HG03135 (cell line): ENCODE measurements around the gene THSD4.
"Not testable (repeated sequence)": the region's sequence is repeated elsewhere in the genome, so short reads cannot be mapped to it uniquely, and the experiment has no call there.

Experiments
- ATAC-seq: cut with Tn5 transposase; IDR thresholded peaks from one replicate; pipeline ENCODE4 v1.9.1; 2021; ENCODE audit warnings: mild to moderate bottlenecking, moderate library complexity; ENCODE audit not compliant: unreplicated experiment

THSD4 gene

DNA sequence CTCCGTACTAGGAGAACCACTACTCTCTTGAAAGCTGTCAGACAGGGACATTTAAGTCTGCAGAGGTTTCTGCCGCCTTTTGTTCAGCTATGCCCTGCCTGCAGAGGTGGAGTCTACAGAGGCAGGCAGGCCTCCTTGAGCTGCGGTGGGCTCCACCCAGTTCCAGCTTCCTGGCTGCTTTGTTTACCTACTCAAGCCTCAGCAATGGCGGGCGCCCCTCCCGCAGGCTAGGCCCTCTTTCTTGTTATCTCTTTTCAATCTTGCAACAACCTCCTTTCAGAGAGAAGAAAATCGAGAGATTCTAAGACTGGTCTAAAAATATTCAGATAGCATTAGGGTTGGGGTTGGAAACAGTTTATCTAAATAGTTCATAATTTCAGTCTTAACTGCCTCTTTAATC is 257.5 kb downstream of the THSD4 start:
- ATAC-seq = not testable (repeated sequence)

DNA sequence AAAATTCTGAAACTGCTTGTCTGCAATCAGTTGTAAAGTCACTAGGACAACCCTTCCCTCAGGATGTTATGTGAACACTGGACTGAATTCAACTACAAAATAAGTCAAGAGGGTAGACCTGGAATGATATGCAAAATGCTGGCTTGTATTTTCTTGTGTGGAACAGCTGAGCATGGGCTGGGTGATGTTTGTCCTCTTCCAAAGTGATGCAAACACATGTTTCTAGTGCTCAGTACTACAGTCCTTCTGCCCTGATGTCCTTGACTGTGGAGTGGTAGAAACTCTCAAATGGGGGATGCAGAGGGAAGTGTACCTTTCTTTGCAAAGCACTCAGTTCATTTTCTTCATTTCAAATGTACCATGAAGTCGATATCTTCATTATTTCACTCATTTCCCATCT is 258.6 kb downstream of the THSD4 start:
- no peak for ATAC-seq

DNA sequence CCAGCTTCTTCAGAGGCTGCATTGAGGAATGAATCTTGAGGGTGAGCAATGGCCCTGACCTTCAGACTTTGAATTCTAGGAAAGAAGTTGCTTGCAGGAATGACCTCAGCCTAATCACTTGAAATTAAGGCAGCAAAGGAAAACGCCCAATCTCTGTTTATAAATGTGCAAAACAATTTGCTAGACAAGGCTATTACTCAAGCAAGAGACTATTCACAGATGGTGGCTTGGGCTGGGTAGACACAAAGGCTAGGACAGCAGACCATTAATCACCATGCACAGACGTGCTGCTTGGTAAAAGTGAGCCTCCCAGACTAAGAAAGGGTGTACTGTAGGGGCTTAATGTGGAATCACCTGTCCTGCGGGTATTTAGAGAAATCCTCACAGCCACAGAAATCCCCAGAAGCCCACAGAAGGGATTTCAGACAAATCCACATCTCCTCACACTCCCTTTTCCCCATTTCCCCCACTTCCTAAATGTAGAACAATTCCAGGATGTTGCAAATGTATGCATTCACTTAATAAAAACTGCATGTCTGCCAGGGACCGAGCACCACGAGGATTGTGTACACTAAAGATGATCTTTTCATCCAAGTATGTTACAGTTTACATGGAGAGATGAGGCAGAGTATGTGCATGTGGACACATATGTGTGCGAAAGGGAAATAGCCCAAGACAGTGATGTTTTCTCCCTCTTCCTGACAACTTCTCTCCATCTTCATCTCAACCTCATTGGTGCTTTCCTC is 259.5 kb downstream of the THSD4 start:
- no peak for ATAC-seq

DNA sequence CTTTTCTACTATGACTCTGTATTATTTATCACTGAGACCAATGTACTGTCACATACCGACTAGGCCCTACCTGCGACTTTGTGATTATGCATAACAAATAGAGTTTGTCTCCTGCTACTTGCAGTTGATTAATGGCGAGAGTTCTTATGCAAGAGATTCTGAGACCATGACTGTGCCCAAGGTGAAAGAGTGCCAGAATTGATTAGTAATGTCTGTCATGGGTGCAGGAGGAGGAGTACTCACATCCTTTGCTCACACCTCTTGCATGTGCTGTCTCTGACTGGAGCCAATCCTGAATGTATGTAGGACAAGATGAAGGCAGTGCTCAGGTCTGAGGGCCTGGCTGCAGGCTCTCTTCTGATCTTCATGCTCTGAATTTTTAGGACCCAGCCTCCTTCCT is 260.7 kb downstream of the THSD4 start:
- no peak for ATAC-seq

DNA sequence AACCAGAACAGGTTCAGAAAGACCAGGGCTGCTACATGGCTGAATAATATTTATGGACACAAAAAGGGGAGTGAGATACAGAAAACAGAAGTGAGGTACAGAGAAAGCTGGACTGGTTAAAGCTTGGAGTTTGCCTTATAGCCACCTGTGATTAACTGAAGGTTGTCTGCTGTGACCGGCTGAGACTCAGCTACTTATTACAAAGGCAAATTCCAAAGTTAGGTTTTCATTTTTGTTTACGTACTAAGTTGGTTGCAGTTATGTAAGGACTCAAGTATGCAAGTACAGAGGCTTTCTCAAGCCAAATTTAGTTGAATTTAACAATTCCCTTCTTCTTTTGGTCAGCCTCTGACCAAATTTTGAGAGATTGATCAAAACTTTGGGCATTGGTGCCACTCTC is 264.6 kb downstream of the THSD4 start:
- ATAC-seq = no peak

DNA sequence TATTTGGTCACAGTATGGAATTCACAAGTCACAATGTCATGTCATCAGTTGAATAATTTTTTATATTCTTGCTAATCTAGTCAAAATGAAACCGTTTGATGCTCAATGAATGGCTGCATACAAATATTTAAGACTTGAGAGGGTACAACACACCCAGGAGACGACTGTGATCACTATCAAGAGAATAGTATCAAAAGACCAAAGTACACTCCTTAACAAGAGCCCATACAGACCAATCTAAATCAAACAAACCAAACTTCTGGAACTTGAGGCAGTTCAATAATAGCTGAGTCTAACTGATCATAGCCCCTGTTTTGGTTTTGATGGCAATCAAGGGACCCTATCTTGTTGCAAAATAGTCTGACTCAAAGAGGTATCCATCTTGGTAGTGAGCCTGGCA is 265.1 kb downstream of the THSD4 start:
- no peak for ATAC-seq

DNA sequence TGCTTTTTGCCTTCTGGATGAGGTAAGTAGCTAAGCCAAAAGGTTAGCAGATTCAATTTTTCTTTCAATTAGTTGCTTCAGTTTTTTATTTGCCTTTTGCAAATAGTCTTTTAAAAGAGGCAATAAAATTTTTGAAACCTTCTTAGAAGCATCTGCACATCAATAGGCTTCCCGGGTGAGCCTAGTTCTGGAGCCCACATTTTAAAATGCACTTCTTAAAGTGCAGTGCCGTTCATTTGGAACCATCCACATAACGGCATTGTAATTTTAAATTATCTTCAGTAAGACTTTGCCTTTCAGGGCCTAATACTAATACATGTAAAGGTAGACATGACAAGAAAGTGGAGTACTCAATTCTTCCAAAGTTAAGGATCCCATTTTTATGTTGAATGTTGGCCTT is 269.2 kb downstream of the THSD4 start:
- ATAC-seq = no peak

DNA sequence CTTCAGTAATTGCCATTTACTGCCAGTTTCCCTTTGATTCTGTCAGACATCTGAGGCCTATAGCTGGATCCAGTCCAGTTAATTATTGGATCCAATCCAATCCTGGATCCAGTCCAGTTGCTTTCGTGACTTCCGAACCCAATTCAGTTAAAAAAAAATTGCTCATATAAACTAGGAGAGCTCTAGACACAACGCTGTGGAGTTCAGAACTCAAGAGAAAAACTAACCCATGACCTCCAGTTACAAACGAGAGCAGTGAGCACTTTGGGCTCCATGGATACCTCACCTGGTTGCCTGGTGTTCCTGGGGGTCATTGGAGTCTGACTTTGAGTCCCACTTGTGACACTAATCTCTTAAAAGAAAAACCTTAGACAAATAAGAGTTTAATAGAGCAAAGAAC is 269.8 kb downstream of the THSD4 start:
- ATAC-seq = no peak

DNA sequence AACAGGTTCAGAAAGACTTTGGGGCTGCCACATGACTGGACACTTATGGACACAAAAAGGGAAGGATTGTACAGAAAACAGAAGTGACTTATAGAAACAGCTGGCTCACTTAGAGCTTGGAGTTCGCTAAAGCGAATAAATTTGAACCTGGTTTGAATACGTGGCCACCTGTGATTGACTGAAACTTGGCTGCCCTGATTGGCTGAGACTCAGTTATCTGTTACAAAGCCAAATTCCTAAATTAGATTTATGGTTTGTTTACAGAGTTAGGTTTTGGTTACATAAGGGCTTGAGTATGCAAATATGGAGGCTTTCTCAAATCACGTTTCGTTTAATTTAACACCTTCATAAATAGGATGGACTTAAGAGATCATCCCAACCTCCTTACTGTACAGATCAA is 270.2 kb downstream of the THSD4 start:
- ATAC-seq = no peak

DNA sequence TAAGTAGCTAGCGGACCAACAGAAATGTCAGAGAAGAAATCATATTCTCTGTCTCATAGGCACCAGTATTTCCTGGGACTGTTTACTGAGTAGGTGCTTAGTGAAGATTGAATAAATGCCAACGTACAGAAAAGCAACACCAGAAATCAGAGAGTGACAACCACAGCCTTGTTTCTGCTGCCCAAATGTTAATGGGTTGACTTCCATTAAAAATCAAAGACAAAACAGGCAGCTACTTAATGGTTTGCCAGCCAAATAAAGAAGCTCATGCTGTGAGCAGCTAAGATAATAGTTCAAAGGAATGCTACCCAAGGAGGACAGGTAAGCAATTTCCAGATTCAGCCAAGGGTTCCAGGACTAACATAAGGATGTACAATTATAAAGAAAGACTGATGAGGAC is 270.7 kb downstream of the THSD4 start:
- ATAC-seq = no peak

DNA sequence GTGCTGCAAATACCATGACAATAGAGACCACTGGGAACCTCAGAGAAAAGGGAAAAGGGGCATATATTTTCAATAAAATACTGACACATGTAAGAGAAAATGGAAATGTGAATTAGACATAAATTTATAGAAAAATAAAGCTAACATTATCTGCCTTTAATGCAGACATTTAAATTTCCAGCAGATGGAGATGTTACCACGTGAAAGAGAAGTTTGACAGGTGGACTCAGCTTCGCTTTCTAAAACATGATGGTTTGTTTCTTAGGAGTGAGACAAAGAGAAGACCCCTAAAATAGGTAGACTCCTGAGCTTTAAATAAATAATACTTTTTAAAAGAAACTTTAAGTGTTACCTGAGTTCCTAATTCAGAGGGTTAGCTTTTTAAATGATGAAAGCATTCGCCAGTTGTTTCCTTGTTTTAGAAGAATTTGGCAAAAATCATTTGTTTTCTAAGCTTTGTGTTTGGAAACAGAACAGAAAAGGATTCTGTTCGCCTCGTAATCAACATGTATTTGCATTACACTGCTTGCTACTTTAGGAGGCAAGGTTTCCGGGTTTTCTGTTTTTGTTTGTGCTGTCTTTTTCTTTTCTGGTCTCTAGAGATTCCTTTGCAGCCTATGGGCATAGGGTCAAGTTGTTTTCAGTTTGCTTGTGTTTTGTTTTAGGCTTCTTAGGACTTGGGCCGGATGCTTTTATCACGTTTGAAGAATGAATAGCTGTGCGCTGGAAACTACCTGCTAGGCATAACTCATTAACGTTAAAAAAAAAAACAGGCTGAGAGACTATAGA is 271.4 kb downstream of the THSD4 start:
- ATAC-seq = no peak

DNA sequence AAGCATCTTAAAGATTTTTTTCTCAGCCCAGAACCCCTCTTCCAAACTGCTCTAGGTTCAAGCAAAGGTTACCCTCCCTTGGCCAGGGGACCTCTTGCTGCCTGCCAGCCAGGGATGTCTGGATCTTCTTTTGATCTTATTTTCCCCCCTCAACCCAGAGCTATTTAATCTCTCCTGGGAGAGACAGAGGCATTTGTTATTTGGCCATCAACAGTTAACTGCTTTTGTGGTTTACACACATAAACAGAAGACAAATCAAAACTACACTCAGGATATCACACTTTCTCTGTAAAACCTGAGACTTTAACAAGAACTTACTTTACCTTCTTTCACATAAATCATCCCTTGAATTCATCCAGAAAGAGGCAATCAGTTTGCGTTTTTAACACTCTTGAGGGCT is 272.5 kb downstream of the THSD4 start:
- no peak for ATAC-seq

DNA sequence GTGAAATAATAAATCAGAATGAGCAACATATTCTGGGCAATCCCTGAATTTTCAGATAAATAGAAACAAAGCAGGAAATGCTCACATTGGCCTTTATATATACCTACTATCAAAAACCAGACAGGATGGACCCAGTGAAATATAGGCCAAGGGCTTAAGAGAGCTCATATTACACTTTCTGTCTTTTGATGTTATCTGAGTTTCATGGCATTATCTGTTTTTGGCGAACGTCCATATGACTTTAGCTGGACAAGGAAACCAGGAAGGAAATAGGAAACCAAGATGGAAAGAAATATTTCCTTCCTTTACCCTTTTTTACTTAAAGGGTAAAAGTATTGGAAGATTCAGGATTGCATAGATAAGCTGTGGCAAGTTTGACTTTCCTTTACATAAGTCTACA is 274.8 kb downstream of the THSD4 start:
- no peak for ATAC-seq

DNA sequence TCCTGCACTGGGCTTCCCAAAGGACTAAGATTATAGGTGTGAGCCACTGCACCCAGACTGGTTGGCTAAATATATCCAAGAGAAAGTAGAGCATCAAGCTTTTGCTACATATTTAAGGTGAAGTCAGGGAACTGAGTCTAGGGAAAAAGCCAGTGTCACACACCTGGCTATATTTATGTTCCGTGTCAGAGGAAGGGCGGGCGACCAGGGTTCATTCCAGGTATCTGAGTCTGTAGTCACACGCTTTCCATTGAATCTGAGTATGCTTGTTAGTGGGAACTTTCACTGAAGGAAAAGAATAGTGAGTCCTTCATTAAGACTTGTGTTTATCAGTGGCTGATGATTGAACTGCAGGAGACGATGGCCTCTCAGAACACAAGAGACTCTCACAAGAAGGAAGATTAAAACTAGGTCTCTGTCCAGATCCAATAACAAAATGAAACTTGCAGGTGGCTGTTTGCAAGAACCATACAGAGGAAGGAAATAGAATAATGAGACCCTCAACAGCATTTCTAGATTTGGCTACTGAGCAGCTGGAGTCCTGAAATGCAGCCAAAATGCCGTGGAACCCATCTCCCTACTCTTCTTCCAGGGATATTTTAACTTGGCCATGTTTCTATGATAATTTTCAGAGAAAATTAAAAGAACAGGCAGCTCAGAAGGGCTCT is 276.3 kb downstream of the THSD4 start:
- no peak for ATAC-seq

DNA sequence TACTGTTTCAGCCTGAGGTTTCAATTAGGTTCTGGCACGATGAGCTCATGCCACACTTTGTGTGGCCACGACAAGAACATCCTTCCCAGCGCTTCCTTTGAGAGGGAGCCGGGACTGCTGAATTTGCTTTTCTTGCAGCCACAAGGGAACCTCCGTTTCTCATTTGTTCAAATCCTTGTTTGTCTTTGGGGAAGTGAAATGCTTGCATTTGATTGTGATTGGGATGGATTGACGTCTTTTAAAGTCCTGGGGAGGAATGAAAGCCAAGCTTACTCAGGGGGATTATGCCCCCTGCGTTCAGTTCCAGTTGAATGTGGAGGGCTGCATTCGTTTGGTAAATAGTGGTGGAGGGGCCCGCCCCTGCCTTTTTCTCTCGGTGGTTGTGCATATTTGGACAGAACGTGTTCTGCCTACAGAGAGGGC is 277.6 kb downstream of the THSD4 start:
- ATAC-seq = no peak

DNA sequence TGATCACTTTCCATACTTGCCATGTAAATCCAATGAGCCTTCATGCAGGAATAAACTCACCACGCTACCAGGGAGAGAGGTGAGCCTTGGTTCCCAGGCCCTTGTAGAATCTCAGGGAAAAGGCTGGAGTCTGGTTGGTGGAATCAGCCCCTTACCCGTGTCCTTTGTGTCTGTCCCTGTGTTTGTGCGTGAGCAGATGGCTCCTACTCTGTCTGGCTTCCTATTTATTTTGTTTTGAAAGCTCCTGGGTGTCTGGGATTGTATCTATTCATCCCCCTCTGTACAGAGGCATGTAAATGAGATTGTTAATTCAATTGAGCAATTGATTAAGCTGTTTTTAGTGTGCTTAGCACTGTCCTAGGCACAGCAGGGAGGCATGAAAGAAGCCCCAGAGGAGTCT is 278.1 kb downstream of the THSD4 start:
- ATAC-seq = no peak

DNA sequence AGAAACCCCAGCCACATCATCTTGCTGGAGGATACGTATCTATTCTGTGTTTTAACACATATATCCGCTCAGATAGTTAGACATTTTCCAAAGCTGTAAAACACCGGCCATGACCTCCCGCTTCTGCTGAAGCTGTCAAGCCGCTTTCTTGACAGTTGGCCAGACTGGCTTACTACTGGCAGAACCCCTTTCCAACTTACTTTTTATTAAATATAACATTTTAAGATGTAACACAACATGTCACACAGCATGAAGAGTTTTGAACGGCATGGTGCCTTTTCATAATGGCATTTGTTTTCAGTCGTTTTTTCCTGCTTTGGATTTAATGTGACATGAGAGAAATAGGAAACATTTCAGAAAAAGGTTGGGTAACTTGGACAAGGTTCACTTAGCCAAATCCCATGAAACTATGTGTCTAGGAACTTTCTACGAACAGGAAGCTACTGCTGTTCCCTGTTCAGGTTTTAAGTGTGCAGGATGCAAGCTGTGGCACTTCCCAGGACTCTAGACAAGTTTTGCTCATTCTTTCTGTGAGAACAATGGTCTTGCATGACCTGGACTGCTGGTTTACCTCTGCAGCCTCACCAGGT is 281.4 kb downstream of the THSD4 start:
- no peak for ATAC-seq

DNA sequence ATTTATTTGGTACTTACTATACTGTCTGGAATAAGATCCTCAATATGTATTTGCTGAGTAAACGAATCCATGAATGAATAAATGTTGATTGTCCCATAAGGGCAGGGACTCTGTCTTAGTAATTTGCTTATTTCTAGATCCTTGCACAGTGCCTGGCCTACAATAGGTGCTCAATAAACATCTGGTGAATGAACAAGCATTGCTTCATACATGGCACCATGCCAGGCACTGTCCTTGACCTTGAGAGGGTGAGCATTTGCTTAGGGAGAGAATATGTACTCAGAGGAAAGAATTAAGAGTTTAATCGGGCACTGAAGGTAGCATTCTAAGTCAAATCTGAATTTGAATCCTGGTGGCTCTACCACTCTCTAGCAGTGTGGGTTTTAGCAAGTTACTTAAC is 282.1 kb downstream of the THSD4 start:
- ATAC-seq = no peak

DNA sequence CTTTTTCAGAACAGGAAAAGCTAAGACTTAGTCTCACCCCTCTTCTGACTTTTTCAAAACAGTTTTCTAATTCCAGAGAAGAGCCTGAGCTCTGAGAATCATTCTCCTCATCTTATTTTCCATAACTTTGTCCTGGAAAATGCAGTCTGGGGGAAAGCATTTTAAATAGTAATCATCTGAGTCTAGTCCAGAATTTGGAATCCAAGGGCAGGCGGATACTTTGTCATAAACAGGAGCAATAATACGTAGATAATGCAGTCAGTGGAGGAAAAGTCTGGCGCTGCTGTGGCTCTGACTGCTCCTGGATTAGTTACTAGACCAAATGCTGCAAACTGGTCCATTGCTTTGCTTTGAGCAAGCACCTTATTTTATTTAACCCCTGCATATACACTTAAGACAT is 285.0 kb downstream of the THSD4 start:
- ATAC-seq = no peak

DNA sequence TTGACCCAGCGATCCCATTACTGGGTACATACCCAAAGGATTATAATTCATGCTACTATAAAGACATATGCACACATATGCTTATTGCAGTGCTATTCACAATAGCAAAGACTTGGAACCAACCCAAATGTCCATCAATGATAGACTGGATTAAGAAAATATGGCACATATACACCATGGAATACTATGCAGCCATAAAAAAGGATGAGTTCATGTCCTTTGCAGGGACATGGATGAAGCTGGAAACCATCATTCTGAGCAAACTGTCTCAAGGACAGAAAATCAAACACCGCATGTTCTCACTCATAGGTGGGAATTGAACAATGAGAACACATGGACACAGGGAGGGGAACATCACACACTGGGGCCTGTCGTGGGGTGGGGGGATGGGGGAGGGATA is 286.5 kb downstream of the THSD4 start:
- not testable (repeated sequence) for ATAC-seq

DNA sequence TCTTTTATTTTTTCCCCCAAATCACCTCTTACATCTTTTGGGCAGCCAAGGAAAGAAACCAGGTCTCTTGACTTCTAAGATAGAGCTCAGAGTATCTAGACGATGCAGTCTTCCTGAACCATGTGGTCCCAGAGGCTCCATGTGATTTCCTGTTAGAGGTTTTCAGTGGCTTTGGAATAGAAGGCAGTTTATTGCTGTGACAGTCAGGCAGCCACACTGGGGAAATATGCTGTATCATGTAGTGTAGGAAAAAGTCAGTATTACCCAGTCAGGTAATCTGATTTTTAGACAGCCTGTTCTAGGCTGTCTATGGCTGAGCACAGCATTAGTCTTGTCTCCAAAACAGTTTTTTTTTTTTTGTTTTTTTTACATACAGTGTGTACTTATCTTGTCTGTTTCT is 294.3 kb downstream of the THSD4 start:
- no peak for ATAC-seq

DNA sequence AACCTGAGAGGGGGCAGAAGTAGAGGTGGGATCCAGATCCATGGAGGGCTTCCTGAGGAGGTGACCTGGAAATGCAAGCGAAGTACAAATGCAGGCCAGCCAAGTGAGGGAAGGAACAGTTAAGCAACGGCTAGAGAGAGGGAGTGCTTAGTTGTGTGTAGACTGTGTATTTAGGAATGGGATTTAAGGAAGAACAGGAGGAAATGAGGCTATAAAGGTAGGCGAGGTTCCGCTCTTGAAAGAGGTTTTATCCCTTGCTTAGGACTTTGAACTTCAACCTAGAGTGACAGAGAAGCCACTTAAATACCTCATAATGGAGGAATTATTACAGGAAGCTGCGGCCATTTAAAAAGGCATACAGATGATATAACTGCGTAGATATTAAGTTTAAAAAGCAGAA is 295.1 kb downstream of the THSD4 start:
- ATAC-seq = no peak
